Activated CD8-positive, alpha-beta T cell treated with anti-CD3 and anti-CD28 coated beads for 36 hours (primary cell): ENCODE results near the gene CYP4F22. TPM values are rescaled to one million over a fixed set of nuclear protein-coding genes. Genes with fewer than 3 reads are reported as not detected.
A peak's percentile ranks its signal among the peaks of the same experiment; 100 is the strongest.
"Not testable (repeated sequence)": the region's sequence is repeated elsewhere in the genome, so short reads cannot be mapped to it uniquely, and the experiment has no call there.

Experiments
- ATAC-seq: fragments of 200-7000 bp; cut with Tn5 transposase; one replicate; pipeline ENCODE4 v1.10.0; 2021; ENCODE audit warnings: mild to moderate bottlenecking, moderate library complexity
- CTCF ChIA-PET: fragments of 350-600 bp; sonication (Branson Sonifier 250); formaldehyde crosslinking; loops from one replicate; lab custom pipeline; 2021; ENCODE audit warnings: antibody characterized with exemption; lab: Charles Lee
- POLR2A ChIA-PET: fragments of 350-600 bp; sonication (Branson Sonifier 250); formaldehyde crosslinking; loops from one replicate; lab custom pipeline; 2021; ENCODE audit warnings: antibody characterized with exemption; lab: Charles Lee
- DNase-seq: peaks from one replicate; pipeline ENCODE4 v3.0.0-alpha.2; 2020
- H3K27ac Mint-ChIP-seq: one replicate; pipeline ENCODE4 v1.8.0; 2021; ENCODE audit warnings: mild to moderate bottlenecking, mixed read lengths
- H3K27me3 Mint-ChIP-seq: one replicate; pipeline ENCODE4 v1.8.0; 2021; ENCODE audit warnings: mixed read lengths
- H3K36me3 Mint-ChIP-seq: one replicate; pipeline ENCODE4 v1.8.0; 2021; ENCODE audit warnings: low read depth, mixed read lengths
- H3K4me1 Mint-ChIP-seq: one replicate; pipeline ENCODE4 v1.8.0; 2021; ENCODE audit warnings: low read depth, mixed read lengths
- H3K4me3 Mint-ChIP-seq: one replicate; pipeline ENCODE4 v1.8.0; 2021; ENCODE audit warnings: mild to moderate bottlenecking, moderate library complexity, mixed read lengths
- H3K9me3 Mint-ChIP-seq: one replicate; pipeline ENCODE4 v1.8.0; 2021; ENCODE audit warnings: mixed read lengths
- CTCF ChIP-seq: fragments of 200-600 bp; IDR thresholded peaks from one replicate; pipeline ENCODE4 v1.8.0; 2022; ENCODE audit warnings: antibody characterized with exemption, mild to moderate bottlenecking
- intact Hi-C: fragments of 100-400 bp; cut with micrococcal nuclease; formaldehyde crosslinking; loops from one replicate; pipeline ENCODE4 v1.10.0; 2022
- total RNA-seq, 2 experiments: library from RNA; stranded (reverse); gene quantifications; one replicate each; pipeline ENCODE4 v1.2.3, GENCODE V29; 2021

The CYP4F22 gene
- total RNA-seq, 2 experiments from 2014 or later: 1.5 to 1.7 TPM

GRCh38 chr19:15506074-15506571, 2.2 kb upstream of the CYP4F22 start:
- no peak for DNase-seq
- no peak for TF ChIP-seq CTCF
- Mint-ChIP-seq H3K9me3 (no peaks in the 10 kb centered on the region), H3K27ac (no peak overlapping the region), H3K4me3 (no peak overlapping the region), H3K27me3 (peaks cover 14% of the 10 kb centered on the region), H3K4me1 (peaks cover 27% of the 10 kb centered on the region), H3K36me3 (no peaks in the 10 kb centered on the region)
- ChIA-PET POLR2A (interaction anchor here (1.4 kb wide), 1 partner anchor 50 kb away, joined by 3 read pairs; no protein-coding TSS in a partner anchor), CTCF (interaction anchor here (1.0 to 1.2 kb wide), 2 partner anchors 42 to 49 kb away, joined by 3 read pairs; no protein-coding TSS in a partner anchor)
- no peak for ATAC-seq
- intact Hi-C loops: no loop called here

- Mint-ChIP-seq H3K9me3 (no peaks in the 10 kb centered on the region), H3K27ac (no peak overlapping the region), H3K27me3 (peaks cover 14% of the 10 kb centered on the region), H3K4me1 (peaks cover 27% of the 10 kb centered on the region), H3K36me3 (no peaks in the 10 kb centered on the region), H3K4me3 (peak overlapping the region; percentile 76)
- intact Hi-C loops: no loop called here
- no peak for ATAC-seq
- no peak for DNase-seq
- ChIA-PET CTCF (interaction anchor here (1.2 to 1.3 kb wide), 2 partner anchors 48 to 88 kb away, joined by 3 read pairs; partner anchors contain the start of gene AKAP8L), POLR2A (no interaction called here)
- TF ChIP-seq CTCF: no peak
Observed at GRCh38 chr19:15507068-15508034, 974 bp upstream of the CYP4F22 start.

- H3K36me3 Mint-ChIP-seq: peaks cover 6% of the 10 kb centered on the region
- intact Hi-C loops: no loop called here
- TF ChIP-seq CTCF: no peak
- peaks cover 14% of the 10 kb centered on the region for H3K27me3 Mint-ChIP-seq
- H3K9me3 Mint-ChIP-seq: peaks cover 6% of the 10 kb centered on the region
- H3K27ac Mint-ChIP-seq: no peak overlapping the region
- no peak overlapping the region for H3K4me3 Mint-ChIP-seq
- ATAC-seq (no peak), DNase-seq (no peak)
- H3K4me1 Mint-ChIP-seq: peaks cover 42% of the 10 kb centered on the region
- CTCF ChIA-PET: interaction anchor here (2.1 kb wide), 1 partner anchor 45 kb away, joined by 5 read pairs; no protein-coding TSS in a partner anchor
- POLR2A ChIA-PET: interaction anchor here (1.4 kb wide), 1 partner anchor 79 kb away, joined by 5 read pairs; no protein-coding TSS in a partner anchor
Observed at GRCh38 chr19:15511671-15512424, 3.5 kb downstream of the CYP4F22 start.

GRCh38 chr19:15515227-15515625, 6.9 kb downstream of the CYP4F22 start:
- ATAC-seq, intact Hi-C loops, H3K36me3 Mint-ChIP-seq, H3K27me3 Mint-ChIP-seq, DNase-seq: not testable (repeated sequence)
- CTCF ChIA-PET: interaction anchor here (1.0 to 1.4 kb wide), 3 partner anchors 31 to 96 kb away, joined by 3 to 5 read pairs (median 3); partner anchors contain the start of gene AKAP8L
- peaks cover 29% of the 10 kb centered on the region for H3K4me1 Mint-ChIP-seq
- H3K27ac Mint-ChIP-seq: peak overlapping the region; percentile 98
- H3K4me3 Mint-ChIP-seq: peak overlapping the region; percentile 61
- H3K9me3 Mint-ChIP-seq: peaks cover 15% of the 10 kb centered on the region
- POLR2A ChIA-PET: interaction anchor here (0.6 to 1.4 kb wide), 3 partner anchors 30 to 379 kb away, joined by 3 to 5 read pairs (median 4); partner anchors contain the start of gene RASAL3

- Mint-ChIP-seq H3K36me3 (peaks cover 8% of the 10 kb centered on the region), H3K9me3 (peaks cover 15% of the 10 kb centered on the region), H3K27me3 (no peaks in the 10 kb centered on the region), H3K4me3 (no peak overlapping the region), H3K27ac (no peak overlapping the region), H3K4me1 (peaks cover 25% of the 10 kb centered on the region)
- ATAC-seq (no peak), DNase-seq (no peak)
- ChIA-PET CTCF (no interaction called here), POLR2A (no interaction called here)
- intact Hi-C loops: no loop called here
- TF ChIP-seq CTCF: no peak
Observed at GRCh38 chr19:15516363-15516762, 8.0 kb downstream of the CYP4F22 start.
